Gastroesophageal sphincter (tissue), 4 donors: ENCODE results near the gene SHANK1. TPM values are rescaled to one million over a fixed set of nuclear protein-coding genes. Genes with fewer than 3 reads are reported as not detected.

Source experiments
- ATAC-seq: fragments of 150-250 bp; one replicate; pipeline ENCODE4 v1.9.1; 2016; ENCODE audit warnings: mild to moderate bottlenecking, moderate library complexity
- H3K27ac ChIP-seq, 4 donors: fragments of 200-600 bp; sonication (generic) in 3 of 4; 1 replicate in 3 of 4; 2 replicates in 1 of 4; pipeline ENCODE4 v1.5.1; 2016 to 2019
- H3K27me3 ChIP-seq: fragments of 200-600 bp; sonication (generic); one replicate; pipeline ENCODE4 v1.5.1; 2019
- H3K36me3 ChIP-seq, 2 donors: fragments of 200-600 bp; sonication (generic); one replicate each; pipeline ENCODE4 v1.5.1; 2019; ENCODE audit warnings: control low read depth in 1 of 2
- H3K4me1 ChIP-seq, 3 donors: fragments of 200-600 bp; sonication (generic); 1 replicate in 2 of 3; 2 replicates in 1 of 3; pipeline ENCODE4 v1.5.1; 2016 to 2019; ENCODE audit warnings: control low read depth in 2 of 3
- H3K4me3 ChIP-seq, 2 donors: fragments of 200-600 bp; sonication (generic); one replicate each; pipeline ENCODE4 v1.5.1; 2019; ENCODE audit warnings: mild to moderate bottlenecking in 1 of 2, moderate library complexity in 1 of 2
- H3K9me3 ChIP-seq, 3 donors: fragments of 200-600 bp; sonication (generic); one replicate each; pipeline ENCODE4 v1.5.1; 2017 to 2019; ENCODE audit warnings: control low read depth in 2 of 3
- EP300 ChIP-seq: sonication (generic); formaldehyde crosslinking; IDR thresholded peaks from one replicate; pipeline ENCODE4 v1.6.1; 2017; ENCODE audit warnings: antibody characterized with exemption, mild to moderate bottlenecking
- POLR2A ChIP-seq, 2 donors: fragments of 450-650 bp; IDR thresholded peaks; one replicate each; pipeline ENCODE4 v1.6.1; 2017; ENCODE audit warnings: antibody characterized with exemption in 2 of 2, mild to moderate bottlenecking in 2 of 2, moderate library complexity in 1 of 2
- POLR2AphosphoS5 ChIP-seq: sonication (generic); formaldehyde crosslinking; IDR thresholded peaks from one replicate; pipeline ENCODE4 v1.6.1; 2017; ENCODE audit warnings: antibody characterized with exemption
- WGBS, 2 donors: methylation state at CpG; one replicate each; pipeline ENCODE4 v1.1.5; 2018; ENCODE audit warnings: low coverage in 1 of 2; 5-methylcytosine and 5-hydroxymethylcytosine counted together
- total RNA-seq, 4 donors: library from RNA; depleted of rRNA; stranded (reverse); fragments of >200 nt; gene quantifications; one replicate each; pipeline ENCODE4 v1.1.0, GENCODE V29; 2016
- TF ChIP-seq, protein P1 (sequence below), 4 experiments: fragments of 200-600 bp in 2 of 4; fragments of 450-650 bp in 2 of 4; sonication (generic) in 1 of 4; IDR thresholded peaks; one replicate each; pipeline ENCODE4 v1.5.1; 2017 to 2019; ENCODE audit warnings: antibody characterized with exemption in 4 of 4, mild to moderate bottlenecking in 2 of 4, moderate library complexity in 2 of 4

The SHANK1 gene
- total RNA-seq, 4 donors from 2014 or later: 0.15 to 0.40 (median 0.31) TPM; not detected in 1

DNA sequence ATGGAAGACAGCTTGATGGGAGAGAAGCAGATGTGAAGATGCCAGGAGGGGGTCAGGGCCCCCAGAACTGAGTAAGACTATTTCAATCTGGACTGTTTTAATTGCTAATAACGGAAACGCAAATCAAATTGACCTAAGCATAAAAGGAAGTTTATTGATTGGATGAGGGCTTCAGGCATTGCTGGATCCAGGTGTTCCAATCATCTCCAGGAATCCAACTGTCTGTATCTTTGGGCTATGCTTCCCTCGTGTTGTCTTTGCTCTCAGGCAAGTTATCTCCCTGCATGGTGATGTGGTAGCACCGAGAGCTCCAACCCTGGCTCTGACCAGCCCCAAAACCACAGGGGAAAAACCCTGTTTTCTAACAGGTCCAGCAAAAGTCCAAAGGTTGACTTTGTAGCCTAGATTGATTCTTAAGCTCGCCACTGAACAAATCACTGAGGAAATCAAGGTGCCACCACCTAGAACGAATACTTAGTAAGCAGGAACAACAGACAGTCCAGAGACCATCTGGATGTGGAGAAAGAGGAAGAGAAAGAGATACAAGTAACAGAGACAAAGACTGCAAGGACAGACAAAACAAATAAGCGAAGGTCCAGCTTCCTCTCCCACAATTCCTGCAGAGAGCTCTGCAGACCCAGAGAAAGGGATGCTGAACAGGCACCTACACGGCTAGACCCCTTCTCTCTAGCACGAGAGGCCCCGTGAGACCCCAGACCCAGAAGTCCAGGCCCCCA lies 71.6 kb downstream of the SHANK1 start:
- TF ChIP-seq POLR2A (IDR thresholded peaks at IDR 0.05) (no peak), POLR2AphosphoS5 (no peak), EP300 (no peak)
- TF ChIP-seq, protein P1, sequence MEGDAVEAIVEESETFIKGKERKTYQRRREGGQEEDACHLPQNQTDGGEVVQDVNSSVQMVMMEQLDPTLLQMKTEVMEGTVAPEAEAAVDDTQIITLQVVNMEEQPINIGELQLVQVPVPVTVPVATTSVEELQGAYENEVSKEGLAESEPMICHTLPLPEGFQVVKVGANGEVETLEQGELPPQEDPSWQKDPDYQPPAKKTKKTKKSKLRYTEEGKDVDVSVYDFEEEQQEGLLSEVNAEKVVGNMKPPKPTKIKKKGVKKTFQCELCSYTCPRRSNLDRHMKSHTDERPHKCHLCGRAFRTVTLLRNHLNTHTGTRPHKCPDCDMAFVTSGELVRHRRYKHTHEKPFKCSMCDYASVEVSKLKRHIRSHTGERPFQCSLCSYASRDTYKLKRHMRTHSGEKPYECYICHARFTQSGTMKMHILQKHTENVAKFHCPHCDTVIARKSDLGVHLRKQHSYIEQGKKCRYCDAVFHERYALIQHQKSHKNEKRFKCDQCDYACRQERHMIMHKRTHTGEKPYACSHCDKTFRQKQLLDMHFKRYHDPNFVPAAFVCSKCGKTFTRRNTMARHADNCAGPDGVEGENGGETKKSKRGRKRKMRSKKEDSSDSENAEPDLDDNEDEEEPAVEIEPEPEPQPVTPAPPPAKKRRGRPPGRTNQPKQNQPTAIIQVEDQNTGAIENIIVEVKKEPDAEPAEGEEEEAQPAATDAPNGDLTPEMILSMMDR (IDR thresholded peaks at IDR 0.05): no peak
- H3K9me3 ChIP-seq: no peaks in the 10 kb centered on the region
- H3K4me1 ChIP-seq: no peaks in the 10 kb centered on the region
- no peaks in the 10 kb centered on the region for H3K36me3 ChIP-seq
- ATAC-seq: no peak
- H3K27me3 ChIP-seq: peaks cover 99% of the 10 kb centered on the region
- 52 to 77% methylated on average over 4 to 8 of the region's 10 CpGs for WGBS, 2 donors
- H3K27ac ChIP-seq: no peak overlapping the region
- no peak overlapping the region for H3K4me3 ChIP-seq

DNA sequence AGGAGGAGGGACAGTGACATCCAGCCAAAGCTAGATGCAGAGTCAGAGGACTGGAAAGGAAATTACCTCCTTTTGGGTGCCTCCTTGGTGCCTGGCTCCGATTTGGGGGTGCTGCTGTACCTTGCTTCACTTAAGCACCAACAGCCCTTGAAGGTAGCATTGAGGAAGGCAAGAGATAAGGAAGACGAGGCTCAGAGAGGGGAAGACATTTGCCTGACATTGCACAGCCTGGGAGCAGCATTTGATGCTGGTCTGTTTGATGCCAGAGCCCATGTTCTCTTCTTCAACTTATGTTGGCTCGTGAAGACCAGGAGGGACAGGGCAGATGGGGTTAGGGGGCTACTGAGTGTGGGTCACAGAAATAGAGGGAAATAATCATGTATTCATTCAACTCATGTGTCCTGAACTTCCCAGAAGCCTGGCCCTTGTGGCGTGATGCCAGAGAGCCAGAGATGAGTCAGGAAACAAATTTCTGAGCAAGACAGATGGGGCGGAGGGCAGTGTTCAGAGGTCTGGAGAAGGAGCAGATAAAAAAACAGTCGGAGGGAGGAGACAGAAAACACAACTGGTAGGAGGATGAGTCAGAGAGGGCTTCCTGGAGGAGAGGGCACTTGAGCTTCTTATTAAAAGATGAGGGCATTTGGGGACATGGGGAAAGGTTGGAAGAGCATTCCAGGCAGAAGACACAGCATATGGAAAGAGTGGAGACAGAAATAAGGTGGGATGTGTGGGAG lies 73.4 kb downstream of the SHANK1 start:
- WGBS, 2 donors: 28 to 37% methylated on average over 5 of the region's 6 CpGs
- ATAC-seq: no peak

DNA sequence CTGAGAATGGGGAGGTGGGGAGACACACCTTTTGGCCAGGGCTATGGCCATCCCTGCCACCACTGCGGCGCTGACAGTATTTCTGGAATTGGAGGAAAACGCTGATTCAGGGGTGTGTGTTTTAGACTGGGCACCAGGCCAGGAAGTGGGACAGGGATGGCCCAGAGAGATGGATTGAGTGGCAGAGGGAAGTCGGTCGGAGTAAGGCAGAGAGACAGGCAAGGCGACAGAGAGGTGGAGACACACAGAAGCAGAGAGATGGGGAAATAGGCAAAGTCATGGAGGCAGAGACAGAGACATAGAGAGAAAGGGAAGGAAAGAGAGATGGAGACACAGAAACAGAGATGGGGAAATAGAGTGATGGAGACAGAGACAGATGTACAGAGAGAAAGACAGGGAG lies 74.5 kb downstream of the SHANK1 start:
- Histone ChIP-seq H3K9me3 (no peaks in the 10 kb centered on the region), H3K27me3 (peaks cover 98% of the 10 kb centered on the region), H3K36me3 (no peaks in the 10 kb centered on the region), H3K4me3 (no peak overlapping the region), H3K27ac (no peak overlapping the region), H3K4me1 (no peaks in the 10 kb centered on the region)
- 48 to 59% methylated on average over 3 to 4 of the region's 6 CpGs for WGBS, 2 donors
- no peak for TF ChIP-seq EP300
- ATAC-seq: no peak

More for the DNA sequence above, 73.4 kb downstream of the SHANK1 start:
- Histone ChIP-seq H3K27ac (no peak overlapping the region), H3K36me3 (no peaks in the 10 kb centered on the region), H3K4me3 (no peak overlapping the region), H3K9me3 (no peaks in the 10 kb centered on the region), H3K4me1 (no peaks in the 10 kb centered on the region), H3K27me3 (peaks cover 100% of the 10 kb centered on the region)
- TF ChIP-seq, protein P1 (IDR thresholded peaks at IDR 0.05): no peak
- TF ChIP-seq EP300: no peak
- no peak for TF ChIP-seq POLR2A (IDR thresholded peaks at IDR 0.05)
- TF ChIP-seq POLR2AphosphoS5: no peak

DNA sequence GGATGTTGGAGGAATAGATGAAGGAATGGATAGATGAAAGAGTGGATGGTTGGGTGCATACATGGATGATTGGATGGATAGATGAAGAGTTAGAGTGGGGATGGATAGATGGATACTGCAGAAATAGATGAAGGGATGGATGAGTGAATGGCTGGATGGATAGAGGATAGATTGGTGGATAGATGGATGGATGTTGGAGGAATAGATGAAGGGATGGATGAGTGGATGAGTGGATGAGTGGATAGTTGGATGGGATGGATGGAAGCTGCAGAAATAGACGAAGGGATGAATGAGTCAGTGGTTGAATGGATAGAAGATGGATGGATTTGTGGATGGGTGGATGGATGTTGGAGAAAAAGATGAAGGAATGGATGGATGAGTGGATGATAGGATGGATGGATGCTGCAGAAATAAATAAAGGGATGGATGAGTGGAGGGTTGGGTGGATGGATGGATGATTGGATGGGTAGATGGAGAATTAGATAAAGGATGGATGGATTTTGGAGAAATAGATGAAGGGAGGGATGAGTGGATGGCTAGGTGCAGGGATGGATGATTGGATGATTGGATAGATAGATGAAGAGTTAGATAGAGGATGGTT lies 75.2 kb downstream of the SHANK1 start:
- ATAC-seq: no peak
- no peak for TF ChIP-seq POLR2A (IDR thresholded peaks at IDR 0.05)
- no peak for TF ChIP-seq POLR2AphosphoS5
- TF ChIP-seq, protein P1 (IDR thresholded peaks at IDR 0.05): no peak
- TF ChIP-seq EP300: no peak
- H3K27me3 ChIP-seq: peaks cover 98% of the 10 kb centered on the region
- peaks cover 0 to 7% (median 0%) of the 10 kb centered on the region in 3 donors for H3K4me1 ChIP-seq
- no peak overlapping the region for H3K27ac ChIP-seq
- no peaks in the 10 kb centered on the region for H3K36me3 ChIP-seq
- no peak overlapping the region for H3K4me3 ChIP-seq
- no peaks in the 10 kb centered on the region for H3K9me3 ChIP-seq
- WGBS, 2 donors: 32 to 43% methylated on average over 1 of the region's 1 CpG

DNA sequence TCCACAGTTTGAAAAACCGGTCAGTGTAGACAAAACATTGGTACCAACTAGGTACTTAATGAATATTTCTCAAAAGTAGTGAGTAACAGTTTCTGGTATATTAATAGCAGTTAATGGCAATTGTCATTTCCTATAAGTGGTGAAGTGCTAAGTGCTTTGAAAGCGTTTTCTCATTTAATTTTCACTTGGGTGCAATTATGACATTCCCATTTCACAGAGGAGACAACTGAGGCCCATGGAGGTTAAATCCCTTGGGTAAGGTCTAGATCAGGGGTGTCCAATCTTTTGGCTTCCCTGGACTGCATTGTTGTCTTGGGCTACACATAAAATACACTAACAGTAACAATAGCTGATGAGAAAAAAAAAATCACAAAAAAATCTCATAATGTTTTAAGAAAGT lies 79.2 kb downstream of the SHANK1 start:
- TF ChIP-seq EP300 (no peak), POLR2AphosphoS5 (no peak), POLR2A (IDR thresholded peaks at IDR 0.05) (no peak)
- TF ChIP-seq, protein P1 (IDR thresholded peaks at IDR 0.05): no peak

More for the DNA sequence above, 79.2 kb downstream of the SHANK1 start:
- H3K4me3 ChIP-seq: no peak overlapping the region
- no peaks in the 10 kb centered on the region for H3K36me3 ChIP-seq
- H3K4me1 ChIP-seq: peaks cover 0 to 14% (median 0%) of the 10 kb centered on the region in 3 donors
- peaks cover 96% of the 10 kb centered on the region for H3K27me3 ChIP-seq
- no peak for ATAC-seq
- WGBS, 2 donors: 59 to 68% methylated on average over 2 of the region's 2 CpGs
- H3K9me3 ChIP-seq: peaks cover 0 to 5% (median 0%) of the 10 kb centered on the region in 3 donors
- H3K27ac ChIP-seq: no peak overlapping the region
